GM19035 (cell line): ENCODE measurements around the gene SECISBP2.
"Not testable (repeated sequence)": the region's sequence is repeated elsewhere in the genome, so short reads cannot be mapped to it uniquely, and the experiment has no call there.

Source experiments
- ATAC-seq: cut with Tn5 transposase; IDR thresholded peaks from one replicate; pipeline ENCODE4 v1.9.1; 2021; ENCODE audit not compliant: unreplicated experiment

The SECISBP2 gene

DNA sequence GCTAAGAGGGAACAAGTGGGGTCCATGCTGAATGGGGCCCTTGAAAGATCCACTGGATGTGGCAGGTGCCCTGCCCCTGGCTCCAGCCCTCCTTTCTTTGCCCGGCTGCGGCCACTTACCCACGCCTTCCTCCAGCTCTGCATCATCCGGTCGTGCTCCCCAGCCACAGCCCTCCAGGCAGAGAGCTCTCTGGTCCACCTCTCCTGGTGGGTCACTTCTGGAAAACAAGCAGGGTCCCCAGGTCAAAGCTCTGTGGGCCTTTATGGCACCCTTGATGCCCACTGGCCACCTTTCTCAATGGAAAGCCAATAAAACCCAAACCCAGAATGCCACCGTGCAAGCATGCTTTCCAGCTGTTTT is 45.0 kb downstream of the SECISBP2 start:
- no peak for ATAC-seq

DNA sequence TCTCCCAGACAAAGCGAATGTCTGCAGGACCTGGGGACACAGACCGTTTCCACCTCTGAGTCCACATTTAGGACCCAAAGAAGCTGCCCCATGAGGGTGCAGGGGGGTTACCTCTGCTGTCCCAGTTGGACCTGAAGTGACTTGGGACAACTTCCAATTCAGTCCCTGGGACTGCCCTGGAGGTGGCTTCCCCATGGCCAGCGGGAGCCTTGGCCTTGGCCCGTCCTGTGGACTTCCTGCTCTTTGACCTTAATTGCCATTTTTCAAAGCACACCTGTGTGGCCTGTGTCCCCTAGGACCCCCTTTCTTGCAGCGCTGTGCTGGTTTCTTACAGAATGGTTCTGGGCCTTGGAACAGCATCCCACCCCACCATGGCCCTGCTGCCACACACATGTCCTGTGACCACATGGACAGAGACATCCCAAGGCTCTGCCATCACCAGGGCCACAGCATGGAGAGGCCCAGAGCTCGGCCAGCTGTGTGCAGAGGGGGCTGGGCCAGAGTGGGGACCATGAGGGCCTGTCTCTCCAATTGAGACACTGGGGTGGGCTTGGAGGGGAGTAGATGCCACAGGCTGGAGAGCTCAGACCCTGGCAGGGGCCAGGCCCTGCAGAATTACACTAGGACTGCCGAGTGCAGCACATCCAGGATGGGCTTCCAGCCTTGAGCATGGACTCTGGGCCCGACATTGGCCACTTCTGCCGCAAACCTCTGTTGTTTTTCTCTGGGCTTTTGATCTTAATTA is 45.8 kb downstream of the SECISBP2 start:
- ATAC-seq = no peak

DNA sequence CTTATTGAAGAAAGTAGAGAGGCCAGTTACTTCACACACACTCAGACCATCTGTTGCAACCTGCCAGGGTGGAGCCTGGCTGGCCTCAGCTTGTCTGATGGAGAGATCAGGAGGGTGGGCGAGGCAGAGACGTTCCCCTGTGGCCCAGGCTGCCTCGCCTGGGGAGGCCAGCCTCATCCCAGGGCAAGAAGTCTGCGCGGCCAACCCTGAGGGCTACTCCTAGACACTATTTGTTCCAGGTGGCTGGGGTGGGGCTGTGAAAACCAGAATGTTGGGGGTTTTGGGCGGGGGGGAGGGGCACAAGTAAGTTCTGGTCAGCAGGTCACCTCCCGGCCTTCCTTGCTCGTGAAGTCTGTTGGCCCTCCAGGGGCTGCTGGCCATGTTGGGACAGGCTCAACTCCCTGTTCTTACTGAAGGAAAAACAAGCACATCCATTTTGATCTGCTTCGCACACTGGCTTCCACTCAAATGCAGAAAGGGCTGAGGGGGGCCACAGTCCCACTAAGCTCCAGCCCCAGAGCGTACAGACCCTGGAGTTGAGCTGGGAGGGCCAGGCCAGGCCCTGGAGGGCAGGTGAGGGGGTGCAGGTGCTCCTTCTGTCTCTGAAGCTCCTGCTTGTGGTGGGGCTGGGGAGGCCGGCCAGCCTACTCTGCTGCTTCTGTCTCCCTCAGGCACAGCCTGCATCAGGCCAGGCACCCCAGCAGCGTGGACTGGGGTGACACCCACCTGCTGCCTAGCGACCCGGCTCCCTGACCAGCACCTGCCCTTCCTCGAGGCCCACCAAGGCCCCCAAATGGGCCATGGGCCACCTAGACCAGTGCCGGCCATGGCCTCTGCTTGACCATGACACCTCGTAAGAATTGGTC is 46.6 kb downstream of the SECISBP2 start:
- ATAC-seq = no peak

GRCh38 chr9:89365532-89365912 is 47.2 kb downstream of the SECISBP2 start:
- ATAC-seq = no peak

DNA sequence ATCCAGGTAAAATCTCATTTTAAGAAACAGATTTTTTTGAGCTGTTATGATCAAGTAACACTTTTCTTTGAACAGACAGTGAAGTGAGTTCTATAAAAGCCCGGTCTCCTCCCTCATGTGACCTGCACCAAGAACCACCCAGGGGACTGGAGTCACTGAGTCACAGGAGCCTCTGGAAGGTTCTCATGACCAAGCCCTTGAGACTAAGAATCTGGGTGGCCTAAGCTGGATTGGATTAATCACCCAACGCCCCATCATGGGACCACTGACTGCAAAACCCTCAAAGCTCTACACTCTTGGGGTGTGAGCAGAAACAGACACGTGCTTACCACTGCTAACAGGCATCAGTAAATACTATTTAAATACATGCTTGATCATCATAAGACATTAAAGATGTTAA is 48.4 kb downstream of the SECISBP2 start:
- no peak for ATAC-seq

DNA sequence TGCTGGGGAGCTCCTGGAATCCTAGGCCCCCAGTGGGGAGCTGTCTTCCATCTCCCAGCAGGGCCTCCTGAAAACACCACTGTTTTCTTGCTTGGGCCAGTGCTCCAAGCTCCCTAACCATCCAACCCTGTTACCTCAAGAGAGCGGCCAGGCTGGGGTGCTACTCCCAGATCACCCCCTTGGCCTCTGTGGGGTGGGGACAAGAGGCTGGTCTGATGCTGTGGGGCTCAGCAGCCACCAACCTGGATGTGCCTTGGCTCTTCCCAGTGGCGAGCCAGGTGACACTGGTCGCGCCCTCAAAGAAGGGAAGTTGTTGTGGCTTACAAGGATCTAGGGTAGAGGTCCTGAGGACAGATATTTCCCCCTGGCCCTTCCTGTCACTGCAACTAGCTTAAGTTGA is 49.0 kb downstream of the SECISBP2 start:
- ATAC-seq = no peak

- no peak for ATAC-seq
Measured at GRCh38 chr9:89367726-89368437, 49.6 kb downstream of the SECISBP2 start.

- no peak for ATAC-seq
Measured at GRCh38 chr9:89368550-89368949, 50.2 kb downstream of the SECISBP2 start.

GRCh38 chr9:89368978-89369377 is 50.7 kb downstream of the SECISBP2 start:
- no peak for ATAC-seq

- no peak for ATAC-seq
Measured at GRCh38 chr9:89370593-89370992, 52.3 kb downstream of the SECISBP2 start.

DNA sequence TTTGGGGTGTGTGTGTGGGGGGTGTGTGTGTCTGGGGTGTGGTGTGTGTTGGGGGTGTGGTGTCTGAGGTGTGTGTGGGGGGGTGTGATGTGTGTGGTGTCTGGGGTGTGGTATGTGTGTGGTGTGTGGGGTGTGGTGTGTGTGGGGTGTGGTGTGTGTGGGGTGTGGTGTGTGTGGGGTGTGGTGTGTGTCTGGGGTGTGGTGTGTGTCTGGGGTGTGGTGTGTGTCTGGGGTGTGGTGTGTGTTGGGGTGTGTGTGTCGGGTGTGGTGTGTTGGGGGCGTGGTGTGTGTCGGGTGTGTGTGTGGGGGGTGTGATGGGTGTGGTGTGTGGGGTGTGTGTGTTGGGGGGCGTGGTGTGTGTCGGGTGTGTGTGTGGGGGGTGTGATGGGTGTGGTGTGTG is 53.5 kb downstream of the SECISBP2 start:
- not testable (repeated sequence) for ATAC-seq

DNA sequence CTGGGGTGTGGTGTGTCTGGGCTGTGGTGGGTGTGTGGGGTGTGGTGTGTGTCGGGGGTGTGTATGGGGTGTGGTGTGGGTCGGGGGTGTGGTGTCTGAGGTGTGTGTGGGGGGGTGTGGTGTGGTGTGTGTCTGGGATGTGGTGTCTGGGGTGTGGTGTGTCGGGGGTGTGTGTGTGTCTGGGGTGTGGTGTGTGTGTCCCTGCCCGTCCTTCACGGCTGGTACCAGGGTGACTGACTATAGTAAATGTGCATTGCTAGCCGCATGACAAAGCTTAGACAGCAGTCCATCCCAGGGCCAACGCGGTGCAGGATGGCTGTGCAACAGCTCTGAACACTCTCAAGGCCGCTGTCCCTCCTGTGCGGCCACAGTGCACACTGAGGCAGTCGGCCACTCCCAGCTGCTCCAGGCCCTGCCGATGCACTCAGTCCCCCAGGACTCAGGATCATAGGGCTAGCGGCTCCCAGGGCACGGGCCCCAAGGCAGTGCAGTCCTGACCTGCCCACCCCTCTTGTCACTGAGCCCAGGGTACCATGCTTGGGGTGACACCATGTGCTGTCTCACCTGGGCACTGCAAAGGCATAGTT is 54.0 kb downstream of the SECISBP2 start:
- ATAC-seq = no peak

- ATAC-seq = no peak
Measured at GRCh38 chr9:89372979-89373378, 54.7 kb downstream of the SECISBP2 start.

DNA sequence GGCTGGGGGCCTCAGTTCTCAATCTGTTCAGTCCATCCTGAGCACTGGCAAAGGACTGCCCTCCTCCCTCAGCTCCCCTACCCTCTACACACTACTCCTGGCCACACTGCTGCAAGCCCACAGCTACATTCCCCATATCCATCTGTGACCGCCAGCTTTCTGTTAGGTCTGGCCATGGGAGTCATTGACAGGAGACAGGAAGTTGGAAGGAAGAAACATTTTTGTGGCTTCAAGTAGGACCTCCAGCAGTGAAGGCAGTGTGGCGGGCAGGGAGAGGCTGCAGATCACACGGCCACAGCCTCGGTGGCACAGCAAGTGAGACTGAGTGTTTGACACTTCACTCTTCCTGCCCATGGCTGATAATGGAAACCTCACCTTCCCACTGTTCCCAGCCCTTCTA is 55.9 kb downstream of the SECISBP2 start:
- ATAC-seq = no peak

- peak; percentile 65 for ATAC-seq
Measured at GRCh38 chr9:89375191-89375760, 57.0 kb downstream of the SECISBP2 start.

DNA sequence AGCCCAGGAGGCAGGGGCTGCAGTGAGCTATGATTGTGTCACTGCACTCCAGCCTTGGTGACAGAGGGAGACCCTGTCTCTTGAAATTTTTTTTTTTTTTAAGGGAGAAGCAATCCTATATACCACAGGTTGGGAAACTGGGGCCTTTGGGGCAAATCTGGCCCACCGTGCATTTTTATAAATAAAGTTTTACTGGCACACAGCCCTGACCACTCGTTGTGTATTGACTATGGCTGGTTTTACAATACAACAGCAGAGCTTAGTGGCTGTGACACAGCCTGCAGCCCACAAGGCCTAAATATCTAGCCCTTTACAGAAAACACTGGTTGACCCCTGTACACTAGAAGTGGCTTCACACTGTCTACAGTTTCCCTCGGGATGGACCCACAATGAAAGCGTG is 58.0 kb downstream of the SECISBP2 start:
- ATAC-seq = no peak

DNA sequence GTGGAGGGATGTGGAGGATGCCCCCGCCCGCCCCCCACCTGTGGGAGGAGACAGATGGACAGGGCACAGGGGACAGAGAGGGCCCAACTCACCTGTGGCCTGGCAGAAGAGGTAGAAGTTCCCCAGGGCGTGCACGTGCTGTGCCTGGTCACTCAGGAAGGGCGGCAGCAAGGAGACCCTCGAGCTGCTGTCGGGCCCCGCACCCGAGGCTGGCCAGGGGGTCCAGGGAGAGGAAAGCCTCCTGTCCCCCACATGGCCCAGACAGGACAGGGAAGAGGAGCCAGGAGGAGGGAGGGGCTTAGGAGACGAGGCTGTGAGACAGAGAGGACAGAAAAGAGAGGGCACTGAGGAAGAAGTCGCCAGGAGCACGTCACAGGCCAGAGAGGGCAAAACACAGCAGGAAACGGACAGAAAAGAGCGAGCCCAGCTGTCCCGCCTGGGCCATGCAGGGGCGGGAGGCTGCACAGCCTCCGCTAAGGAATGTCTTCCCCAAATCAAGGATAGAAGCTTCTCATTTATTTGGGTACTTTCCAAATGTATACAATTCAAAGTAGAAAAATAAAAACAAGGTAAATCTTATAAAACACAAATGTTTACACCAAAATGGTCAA is 58.5 kb downstream of the SECISBP2 start:
- ATAC-seq = no peak

GRCh38 chr9:89377411-89377810 is 59.1 kb downstream of the SECISBP2 start:
- no peak for ATAC-seq

DNA sequence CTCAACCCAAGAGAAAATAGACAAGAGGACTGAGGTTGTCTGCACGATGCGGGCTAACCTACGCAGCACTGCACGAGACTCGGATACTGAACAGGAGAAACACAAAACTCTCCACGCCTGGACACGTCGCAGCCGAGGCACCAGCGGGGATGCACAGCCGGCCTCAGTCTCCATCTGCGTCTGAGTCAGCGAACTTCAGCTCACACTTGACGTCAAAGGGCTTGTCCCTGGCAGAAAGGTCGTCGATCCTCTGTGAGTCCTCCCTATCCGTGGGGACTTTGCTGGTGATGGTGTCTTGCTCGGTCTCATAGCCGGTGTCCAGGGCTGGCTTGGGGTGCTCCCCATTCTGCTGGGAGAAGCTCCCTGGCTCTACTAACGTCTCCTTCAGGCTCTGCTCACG is 60.2 kb downstream of the SECISBP2 start:
- ATAC-seq = no peak

DNA sequence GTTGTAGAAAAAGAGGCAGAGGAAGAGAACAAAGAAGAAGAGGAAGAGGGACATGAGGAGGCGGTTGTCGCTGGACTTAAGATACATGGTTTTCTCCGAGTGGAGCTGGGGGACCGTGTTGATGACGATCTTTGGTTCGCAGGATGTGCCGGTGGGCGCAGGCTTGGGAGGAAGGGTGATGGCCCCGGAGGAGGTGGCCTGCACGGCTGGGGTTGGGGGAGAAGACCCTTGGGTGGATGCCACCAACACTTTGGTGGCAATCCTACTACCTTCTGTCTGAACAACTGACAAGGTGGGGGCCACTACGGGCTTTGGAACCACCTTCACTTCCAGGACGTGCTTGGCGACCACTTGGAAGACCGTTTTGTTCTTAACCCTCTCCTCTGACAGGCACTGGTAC is 60.7 kb downstream of the SECISBP2 start:
- ATAC-seq = no peak
